GM12874 (cell line): ENCODE measurements around the gene MFNG.

ENCODE experiments used
- TF ChIP-seq, protein P1 (sequence below): IDR thresholded peaks from 2 replicates; pipeline ENCODE4 v1.5.1; 2011; ENCODE audit warnings: low read depth, mild to moderate bottlenecking, control low read depth, low read length, moderate library complexity; ENCODE audit not compliant: insufficient read depth

The MFNG gene

DNA sequence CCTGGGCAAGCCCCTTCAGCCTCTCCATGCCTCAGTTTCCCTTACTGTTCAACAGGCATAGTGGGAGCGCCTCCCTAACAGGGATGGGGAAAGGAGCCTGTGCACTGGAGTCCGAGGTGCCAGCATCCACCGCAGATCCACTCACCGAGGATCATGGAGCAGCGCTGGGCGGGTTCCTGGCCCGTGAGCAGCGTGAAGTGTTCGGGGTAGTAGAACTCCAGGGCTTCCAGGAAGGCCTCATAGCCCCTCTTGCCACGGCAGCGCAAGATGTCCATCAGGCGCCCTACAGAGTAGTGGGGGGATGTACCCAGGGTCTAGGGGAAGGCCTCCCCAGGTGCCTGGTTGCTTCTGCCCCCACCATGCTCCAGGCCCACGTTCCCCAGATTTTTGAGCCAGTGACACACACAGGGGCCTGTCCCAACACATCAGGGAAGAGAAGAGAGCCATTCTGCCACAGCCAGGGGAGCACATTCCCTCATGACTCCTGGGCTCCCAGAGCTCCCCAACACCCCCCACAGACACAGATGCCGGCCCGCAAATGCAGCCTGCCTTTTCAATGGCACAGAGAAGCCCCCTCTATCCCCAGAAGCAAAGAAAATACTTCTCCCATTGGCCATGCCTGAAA lies 31.8 kb upstream of the MFNG start:
- TF ChIP-seq, protein P1, sequence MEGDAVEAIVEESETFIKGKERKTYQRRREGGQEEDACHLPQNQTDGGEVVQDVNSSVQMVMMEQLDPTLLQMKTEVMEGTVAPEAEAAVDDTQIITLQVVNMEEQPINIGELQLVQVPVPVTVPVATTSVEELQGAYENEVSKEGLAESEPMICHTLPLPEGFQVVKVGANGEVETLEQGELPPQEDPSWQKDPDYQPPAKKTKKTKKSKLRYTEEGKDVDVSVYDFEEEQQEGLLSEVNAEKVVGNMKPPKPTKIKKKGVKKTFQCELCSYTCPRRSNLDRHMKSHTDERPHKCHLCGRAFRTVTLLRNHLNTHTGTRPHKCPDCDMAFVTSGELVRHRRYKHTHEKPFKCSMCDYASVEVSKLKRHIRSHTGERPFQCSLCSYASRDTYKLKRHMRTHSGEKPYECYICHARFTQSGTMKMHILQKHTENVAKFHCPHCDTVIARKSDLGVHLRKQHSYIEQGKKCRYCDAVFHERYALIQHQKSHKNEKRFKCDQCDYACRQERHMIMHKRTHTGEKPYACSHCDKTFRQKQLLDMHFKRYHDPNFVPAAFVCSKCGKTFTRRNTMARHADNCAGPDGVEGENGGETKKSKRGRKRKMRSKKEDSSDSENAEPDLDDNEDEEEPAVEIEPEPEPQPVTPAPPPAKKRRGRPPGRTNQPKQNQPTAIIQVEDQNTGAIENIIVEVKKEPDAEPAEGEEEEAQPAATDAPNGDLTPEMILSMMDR = no peak

DNA sequence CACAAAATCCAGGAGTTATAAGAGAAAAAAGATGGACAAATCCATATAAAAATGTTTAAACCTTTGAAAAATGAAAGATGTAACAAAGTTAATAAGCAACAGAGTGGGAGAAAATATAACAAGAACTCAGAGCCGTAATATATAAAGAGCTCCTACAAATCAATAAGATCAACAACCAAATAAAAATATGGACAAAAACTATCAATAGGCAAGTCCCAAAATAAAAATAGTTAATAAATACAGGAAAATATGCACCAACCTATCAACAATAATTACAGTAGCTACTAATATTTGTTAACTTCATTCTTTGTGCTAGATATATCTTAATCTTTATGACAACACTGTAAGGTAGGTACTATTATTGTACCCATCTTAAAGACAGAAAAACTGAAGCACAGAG lies 30.3 kb upstream of the MFNG start:
- TF ChIP-seq, protein P1 = no peak

DNA sequence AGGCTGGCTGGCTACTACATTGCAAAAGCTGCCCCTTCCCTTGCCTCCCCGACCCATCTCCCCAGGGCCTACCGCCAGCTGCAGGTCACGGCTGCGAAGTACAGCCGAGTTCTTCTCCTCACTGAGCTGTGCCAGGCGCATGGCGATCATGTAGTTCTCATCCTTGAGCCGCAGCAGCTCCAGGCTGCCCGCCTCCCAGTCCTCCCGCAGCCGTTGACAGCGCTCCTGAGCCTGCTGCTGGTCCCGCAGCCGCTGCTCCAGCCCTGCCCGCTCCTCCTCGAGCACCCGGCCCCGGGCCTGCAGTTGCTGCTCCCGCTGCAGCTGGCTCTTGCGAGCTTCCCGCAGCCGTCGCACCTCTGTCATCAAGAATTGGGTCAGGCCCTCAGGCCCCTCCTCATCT lies 29.7 kb upstream of the MFNG start:
- TF ChIP-seq, protein P1 = no peak

DNA sequence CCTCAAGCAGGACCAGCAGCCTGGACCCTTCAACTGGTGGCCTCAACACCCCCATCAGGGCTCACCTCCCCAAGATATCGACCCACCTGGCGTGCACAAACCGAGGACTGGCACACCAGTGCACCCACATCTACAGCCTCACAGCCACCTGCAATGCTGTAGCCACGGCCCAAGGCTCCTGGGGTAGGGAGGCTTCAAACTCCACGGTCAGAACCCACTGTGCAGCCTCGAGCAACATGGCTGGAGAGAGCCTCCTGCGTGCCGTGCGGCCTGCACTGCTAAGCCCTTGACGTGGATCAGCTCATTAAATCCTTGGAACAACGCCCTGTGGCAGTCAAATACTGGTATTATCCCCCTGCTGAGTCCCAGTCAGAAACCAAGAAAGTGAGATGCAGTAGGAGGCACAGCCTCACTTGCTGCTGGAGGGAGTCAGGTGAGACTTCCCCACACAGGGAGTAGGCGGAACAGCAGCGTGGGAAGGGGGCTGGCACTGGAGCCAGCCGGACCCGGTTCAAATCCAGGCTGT lies 28.4 kb upstream of the MFNG start:
- TF ChIP-seq, protein P1 = no peak

DNA sequence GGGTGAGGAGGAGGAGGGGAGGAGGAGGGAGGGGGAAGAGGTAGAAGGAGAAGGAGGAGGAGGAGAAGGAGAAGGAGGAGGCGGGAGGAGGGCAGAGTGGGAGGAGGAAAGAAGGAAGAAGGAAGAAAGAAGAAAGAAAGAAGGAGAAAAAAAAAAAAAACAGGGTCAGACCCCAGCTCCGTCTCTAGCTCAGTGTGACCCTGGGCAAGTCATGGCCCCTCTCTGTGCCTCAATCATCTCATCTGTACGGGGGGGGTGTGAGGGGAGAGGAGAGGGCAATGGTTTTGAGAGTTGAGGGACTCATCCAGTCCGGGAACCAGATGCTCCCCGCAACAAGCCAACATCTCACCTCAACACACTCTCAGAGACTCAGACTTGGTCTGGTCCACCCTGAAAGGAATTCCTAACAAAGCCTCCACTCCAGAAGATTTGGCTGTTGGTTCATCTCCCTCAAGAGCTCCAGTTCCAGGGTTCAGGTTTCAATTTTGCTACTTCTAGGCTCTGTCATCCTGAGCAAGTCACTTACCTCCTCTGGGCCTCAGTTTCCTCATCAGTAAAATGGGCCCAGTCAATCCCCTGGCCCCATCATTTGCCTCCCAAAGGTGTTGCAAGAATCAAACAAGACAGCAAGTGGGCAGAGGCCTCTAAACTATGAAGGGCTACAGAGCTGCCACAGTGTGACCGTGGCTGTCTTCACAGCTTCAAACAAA lies 25.4 kb upstream of the MFNG start:
- TF ChIP-seq, protein P1 = no peak

DNA sequence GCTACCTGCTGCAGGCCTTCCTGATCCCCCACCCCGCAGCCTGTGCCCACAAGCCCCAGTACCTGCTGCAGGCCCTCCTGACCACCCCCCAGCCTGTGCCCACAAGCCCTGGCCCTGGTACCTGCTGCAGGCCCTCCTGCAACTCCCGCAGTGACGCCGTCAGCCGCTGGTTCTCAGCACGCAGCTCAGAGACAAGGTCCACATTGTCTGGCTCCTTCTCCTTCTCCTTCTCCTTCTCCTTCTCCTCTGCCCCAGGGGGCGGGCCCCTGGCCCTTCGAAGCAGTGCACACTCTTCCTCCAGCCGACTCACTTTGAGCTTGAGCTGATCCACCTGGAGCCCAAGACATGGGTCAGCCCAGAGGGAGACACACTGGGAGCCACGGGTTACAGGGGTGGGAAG lies 23.9 kb upstream of the MFNG start:
- TF ChIP-seq, protein P1 = no peak

DNA sequence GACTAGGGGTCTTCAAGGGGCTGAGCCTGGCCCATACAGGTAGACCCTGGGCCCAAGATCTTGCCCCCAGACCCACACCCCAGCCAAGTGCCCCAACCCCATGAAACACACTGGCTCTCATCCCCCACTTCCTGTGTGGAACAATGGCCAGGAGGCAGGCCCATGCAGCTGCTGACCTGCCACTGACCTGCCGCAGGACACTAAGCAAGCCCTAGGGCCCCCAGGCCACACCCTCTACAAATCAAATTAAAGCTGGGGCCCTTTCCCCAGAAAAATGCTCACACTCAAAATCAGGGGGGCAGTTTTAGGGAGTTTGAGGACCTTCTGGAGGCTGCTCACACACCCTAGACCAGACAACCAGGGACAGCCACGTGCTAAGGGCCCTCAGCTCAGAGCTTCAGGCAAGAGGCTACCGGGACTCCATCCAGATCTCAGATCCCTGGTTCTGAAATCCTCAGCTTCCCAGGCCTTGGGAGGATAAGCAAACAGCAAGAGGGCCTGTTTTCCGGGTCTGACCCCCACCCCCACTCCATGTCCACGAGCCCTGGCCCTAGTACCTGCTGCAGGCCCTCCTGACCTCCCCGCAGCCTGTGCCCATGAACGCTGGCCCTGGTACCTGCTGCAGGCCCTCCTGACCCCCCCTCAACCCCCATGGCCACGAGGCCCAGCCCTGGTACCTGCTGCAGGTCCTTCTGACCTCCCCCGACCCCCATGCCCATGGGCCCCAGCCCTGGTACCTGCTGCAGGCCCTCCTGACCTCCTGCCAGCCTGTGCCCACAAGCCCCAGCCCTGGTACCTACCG lies 23.1 kb upstream of the MFNG start:
- TF ChIP-seq, protein P1 = no peak
